ENCODE measurements around the gene PPP2R2C.

GRCh38 chr4:6487466-6487865 is 15.1 kb upstream of the PPP2R2C start:
- TF ChIP-seq CTCF (IDR thresholded peaks at IDR 0.05) (no peak), POLR2A (IDR thresholded peaks at IDR 0.05) (no peak)

Measured in heart left ventricle (tissue), 13 donors.